D341Med (cell line): ENCODE data around the gene TMTC2.

Experiments
- DNase-seq: peaks from one replicate; pipeline ENCODE4 v3.0.0; 2012; ENCODE audit warnings: low spot score

TMTC2 gene

GRCh38 chr12:83140135-83140534, 453.4 kb downstream of the TMTC2 start:
- no peak for DNase-seq

GRCh38 chr12:83141460-83141994, 454.8 kb downstream of the TMTC2 start:
- DNase-seq, result no peak

DNA sequence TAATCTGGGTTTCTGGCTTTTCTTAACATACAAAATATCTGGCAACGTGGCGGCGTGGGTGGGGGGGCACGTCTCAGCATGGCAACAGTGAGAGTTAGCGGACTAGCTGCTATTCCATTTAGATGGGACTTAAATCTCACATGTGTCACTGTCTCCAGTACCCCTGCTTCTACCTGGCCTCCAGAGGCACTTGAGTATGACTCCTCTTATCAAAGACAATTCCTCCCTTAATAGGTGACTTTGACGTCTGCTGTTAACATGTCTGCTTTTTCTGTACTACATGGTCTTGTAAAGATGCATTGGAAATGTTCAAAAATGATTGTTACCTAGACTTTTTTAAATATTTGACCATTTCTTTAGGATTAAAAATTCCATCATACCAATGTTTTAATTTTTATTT, 456.2 kb downstream of the TMTC2 start:
- no peak for DNase-seq

GRCh38 chr12:83143950-83144349, 457.2 kb downstream of the TMTC2 start:
- DNase-seq, result no peak

DNA sequence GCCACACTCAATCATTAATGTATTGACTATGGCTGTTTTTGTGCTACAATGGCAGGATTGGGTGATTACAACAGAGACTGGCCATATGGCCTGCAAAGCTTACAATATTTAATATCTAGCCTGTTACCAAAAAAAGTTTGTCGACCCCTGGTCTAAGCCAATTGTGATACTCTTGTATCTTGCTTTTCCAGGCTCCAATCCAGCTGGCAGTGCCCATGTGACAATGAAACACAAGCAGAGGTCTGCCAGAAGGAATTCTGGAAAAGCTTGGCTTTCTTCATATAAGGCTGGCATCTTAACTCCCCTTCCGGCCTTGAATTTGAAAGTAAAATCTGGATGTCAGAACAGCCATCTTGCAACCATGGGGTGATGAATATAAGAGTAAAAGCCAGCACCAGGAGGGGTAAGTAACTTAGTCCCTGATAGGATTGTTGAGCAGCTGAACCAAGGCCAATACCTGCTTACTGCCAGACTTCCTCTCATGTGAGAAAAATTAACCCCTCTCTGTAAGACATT, 458.7 kb downstream of the TMTC2 start:
- DNase-seq, result no peak

DNA sequence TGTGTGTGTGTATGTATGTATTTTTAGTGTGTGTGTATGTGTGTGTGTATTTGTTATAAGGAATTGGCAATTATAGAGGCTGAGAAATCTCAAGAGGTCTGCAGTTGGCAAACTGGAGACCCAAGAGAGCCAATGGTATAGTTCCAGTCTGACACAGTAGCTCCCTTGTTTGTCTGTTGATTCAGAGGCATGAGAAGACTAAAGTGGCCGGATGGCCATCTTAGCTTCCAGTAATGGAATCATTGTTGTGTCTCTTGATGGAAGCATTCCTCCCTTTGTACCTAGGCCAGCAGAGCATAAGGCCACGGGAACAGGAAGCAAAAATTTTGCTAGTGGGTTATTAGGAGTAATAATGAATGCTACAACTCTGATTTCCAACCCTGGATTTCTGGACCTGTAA, 460.6 kb downstream of the TMTC2 start:
- no peak for DNase-seq

DNA sequence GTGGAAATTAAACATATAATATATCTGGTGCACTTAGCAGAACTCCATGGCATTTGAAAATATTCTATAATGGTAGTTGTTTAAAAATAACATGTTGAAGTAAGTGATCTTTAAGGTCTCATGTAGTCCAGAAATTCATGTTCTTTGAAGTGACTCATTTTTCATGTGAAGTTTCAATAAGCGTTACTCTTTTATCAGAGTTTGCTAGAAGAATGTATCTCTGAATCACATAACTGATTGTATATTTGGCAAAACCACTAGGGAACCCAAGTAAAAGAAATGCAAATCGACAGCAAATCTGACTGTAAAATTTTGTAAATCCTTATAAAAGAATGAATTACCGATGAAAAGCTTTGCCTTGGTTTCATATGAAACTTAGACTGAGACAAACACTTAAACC, 463.3 kb downstream of the TMTC2 start:
- no peak for DNase-seq

DNA sequence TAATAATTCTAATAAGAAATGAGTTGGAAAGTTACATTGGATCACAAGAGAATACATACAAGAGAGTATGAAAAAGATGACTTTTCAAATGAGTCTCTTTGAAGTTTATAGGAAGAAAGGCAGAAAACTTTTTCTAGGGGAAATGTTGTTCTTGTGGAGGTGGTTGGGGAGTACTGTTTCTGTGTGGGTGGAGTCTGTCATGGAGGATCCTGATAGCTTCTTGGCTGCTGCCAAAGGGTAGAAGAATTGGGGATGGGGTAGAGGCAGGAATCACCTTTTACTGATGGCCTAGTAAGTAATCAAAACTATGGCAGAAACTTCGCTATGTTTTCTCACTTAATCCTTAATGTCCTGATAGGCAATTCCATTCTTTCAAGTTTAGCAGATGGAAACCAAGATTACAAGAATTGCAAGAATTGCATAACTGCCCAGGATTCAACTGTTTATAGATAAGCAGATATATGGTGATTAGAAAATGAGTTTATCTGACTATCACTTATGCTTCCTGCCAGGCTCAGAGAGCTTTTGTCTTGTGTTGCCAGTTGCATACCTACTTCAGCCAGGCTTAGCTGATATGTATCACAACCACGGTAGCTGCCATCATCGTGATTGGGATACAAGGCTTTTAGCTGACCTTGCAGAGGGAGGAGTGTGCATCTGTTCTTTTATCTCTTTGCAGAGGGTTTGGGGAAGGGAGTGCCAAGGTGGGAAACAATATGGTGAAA, 463.9 kb downstream of the TMTC2 start:
- DNase-seq, result no peak

GRCh38 chr12:83153177-83153576, 466.5 kb downstream of the TMTC2 start:
- DNase-seq, result no peak

DNA sequence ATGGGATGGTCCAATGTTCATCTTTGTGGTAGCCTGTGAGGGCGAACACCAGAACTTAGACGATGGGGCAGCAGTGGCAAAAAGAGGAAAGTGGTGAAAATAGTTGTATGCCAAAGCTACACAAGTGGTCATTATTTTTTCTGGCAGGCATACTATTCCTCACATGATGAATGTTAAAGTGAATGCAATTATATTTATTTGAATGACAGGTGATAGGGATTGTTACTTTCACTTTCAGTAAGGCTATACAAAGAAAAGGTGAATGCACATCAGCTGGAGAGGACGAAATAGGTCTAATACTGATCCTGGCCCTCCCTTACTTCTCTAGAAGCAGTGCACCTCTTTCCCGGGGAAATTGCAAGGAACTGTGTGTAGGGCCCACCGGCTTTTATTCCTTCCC, 470.1 kb downstream of the TMTC2 start:
- no peak for DNase-seq

- no peak for DNase-seq
Observed at GRCh38 chr12:83157604-83158003, 470.9 kb downstream of the TMTC2 start.

- DNase-seq, result no peak
Observed at GRCh38 chr12:83158613-83159207, 472.0 kb downstream of the TMTC2 start.

- no peak for DNase-seq
Observed at GRCh38 chr12:83161456-83161855, 474.8 kb downstream of the TMTC2 start.

DNA sequence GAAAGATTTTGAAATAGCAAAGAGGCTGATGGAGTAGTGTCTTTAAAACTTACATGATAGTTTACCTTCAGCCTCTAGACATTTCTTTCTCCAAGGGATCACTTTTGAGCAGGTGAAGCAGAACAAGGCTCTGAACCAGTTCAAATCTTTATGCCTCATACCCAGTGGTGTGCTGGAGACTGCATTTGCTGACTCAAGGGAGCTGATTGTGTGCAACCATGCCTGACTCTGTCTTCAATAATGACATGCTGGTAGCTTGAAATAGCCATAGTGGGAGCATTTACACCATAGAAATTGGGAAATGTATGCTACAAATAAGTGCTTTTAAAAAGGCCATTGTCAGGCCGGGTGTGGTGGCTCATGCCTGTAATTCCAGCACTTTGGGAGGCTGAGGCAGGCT, 482.0 kb downstream of the TMTC2 start:
- no peak for DNase-seq

GRCh38 chr12:83172441-83172840, 485.7 kb downstream of the TMTC2 start:
- DNase-seq, result no peak

GRCh38 chr12:83172866-83173649, 486.4 kb downstream of the TMTC2 start:
- no peak for DNase-seq

DNA sequence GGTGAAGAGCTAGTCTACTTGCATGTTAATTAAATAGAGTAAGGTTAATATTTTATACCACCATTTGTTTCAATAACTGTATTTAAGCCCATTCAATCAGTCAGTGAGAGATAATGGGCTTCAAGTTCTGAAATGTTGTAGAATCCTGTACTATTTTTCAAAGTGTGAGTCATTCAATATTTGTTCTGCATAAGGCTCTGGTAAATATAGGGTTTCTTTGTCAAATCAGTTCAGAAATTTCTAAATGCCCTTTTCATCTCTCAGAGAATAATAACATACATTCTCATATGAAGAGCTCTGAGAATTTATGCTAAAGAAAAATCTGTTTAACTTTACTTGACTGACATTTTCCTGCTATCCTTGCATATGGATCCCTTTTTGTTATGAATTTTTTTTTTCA, 493.3 kb downstream of the TMTC2 start:
- no peak for DNase-seq

DNA sequence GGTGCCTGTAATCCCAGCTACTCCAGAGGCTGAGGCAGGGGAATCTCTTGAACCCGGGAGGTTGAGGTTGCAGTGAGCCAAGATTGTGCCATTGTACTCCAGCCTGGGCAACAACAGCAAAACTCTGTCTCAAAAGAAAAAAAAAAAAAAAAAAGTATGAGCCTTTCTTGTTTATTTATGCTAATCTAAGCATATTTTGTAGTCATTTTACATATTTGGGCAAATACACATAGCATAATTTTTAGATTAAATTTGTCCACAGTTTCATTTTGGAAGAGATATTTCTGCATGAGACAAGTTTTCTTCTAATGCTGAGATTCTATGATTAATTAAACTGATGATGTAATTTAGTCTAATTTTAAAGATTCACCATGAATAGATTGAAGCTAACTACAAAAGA, 494.4 kb downstream of the TMTC2 start:
- no peak for DNase-seq

GRCh38 chr12:83183132-83183531, 496.4 kb downstream of the TMTC2 start:
- no peak for DNase-seq
